ENCODE results near the gene RBFOX2.

Gene RBFOX2

DNA sequence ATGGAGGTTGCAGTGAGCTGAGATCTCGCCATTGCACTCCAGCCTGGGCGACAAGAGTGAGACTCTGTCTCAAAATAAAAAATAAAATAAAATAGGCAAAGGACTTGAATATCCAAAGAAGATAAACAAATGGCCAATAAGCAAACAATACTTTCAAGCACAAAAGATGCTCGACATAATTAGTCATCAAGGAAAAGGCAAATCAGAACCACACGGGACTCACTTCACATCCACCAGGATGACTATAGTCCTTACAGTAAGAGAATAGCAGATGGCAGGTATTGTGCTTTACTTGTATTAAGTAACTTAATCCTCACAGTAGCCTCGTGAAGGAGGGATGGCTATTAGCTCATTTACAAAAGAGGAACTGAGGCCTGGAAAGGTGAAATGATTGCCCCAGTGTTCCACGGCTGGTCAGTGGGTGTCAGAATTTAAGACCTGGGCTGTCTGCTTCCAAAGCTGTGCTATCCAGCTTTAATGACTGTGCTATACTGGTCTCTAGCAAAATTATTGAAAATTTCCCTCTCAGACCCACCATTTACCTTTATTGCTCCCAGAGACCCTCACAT, 40.2 kb upstream of the RBFOX2 start:
- no peak for TF ChIP-seq CTCF (IDR thresholded peaks at IDR 0.05; ENCODE audit: low read depth, low read length)
- DNase-seq (ENCODE audit: low read depth in 2 of 2): no peak
- H3K4me3 ChIP-seq (replicated peaks in 1 of 2; ENCODE audit: low read depth in 2 of 2, low read length in 2 of 2): no peak overlapping the region

GRCh38 chr22:36067235-36067558, 38.6 kb upstream of the RBFOX2 start:
- DNase-seq (ENCODE audit: low read depth in 2 of 2): no peak
- no peak overlapping the region for H3K4me3 ChIP-seq (replicated peaks in 1 of 2; ENCODE audit: low read depth in 2 of 2, low read length in 2 of 2)
- TF ChIP-seq CTCF (IDR thresholded peaks at IDR 0.05; ENCODE audit: low read depth, low read length): no peak

- peak; percentile 95 for TF ChIP-seq CTCF (IDR thresholded peaks at IDR 0.05; ENCODE audit: low read depth, low read length)
- DNase-seq (ENCODE audit: low read depth in 2 of 2): peak; percentile 94 to 97
- H3K4me3 ChIP-seq (replicated peaks in 1 of 2; ENCODE audit: low read depth in 2 of 2, low read length in 2 of 2): peak overlapping the region; percentile 53 to 60
Measured at GRCh38 chr22:36065775-36066544, 37.3 kb upstream of the RBFOX2 start.

DNA sequence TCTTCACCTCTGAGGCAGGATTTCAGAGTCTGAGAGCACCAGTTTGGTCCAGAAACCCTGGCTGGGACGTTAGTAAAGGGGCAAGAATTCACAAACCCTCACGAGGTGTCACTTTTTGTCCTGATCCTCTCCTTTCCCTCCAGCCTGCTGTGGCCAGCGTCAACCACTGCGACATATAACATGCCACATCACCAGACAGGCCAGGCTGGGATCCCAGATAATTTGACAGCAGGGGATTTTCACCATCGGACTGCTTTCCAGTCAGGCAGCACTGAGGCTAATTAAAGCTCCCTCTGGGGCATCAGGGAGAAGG, 36.8 kb upstream of the RBFOX2 start:
- no peak for TF ChIP-seq CTCF (IDR thresholded peaks at IDR 0.05; ENCODE audit: low read depth, low read length)
- H3K4me3 ChIP-seq (replicated peaks in 1 of 2; ENCODE audit: low read depth in 2 of 2, low read length in 2 of 2): peak overlapping the region; percentile 31 to 60
- no peak for DNase-seq (ENCODE audit: low read depth in 2 of 2)

- no peak for TF ChIP-seq CTCF (IDR thresholded peaks at IDR 0.05; ENCODE audit: low read depth, low read length)
- no peak overlapping the region for H3K4me3 ChIP-seq (replicated peaks in 1 of 2; ENCODE audit: low read depth in 2 of 2, low read length in 2 of 2)
- no peak for DNase-seq (ENCODE audit: low read depth in 2 of 2)
Measured at GRCh38 chr22:36064358-36064757, 35.7 kb upstream of the RBFOX2 start.

GRCh38 chr22:36056980-36057379, 28.4 kb upstream of the RBFOX2 start:
- DNase-seq (ENCODE audit: low read depth in 2 of 2): peak in 1 of 2 donors; percentile 56
- TF ChIP-seq CTCF (IDR thresholded peaks at IDR 0.05; ENCODE audit: low read depth, low read length): no peak
- no peak overlapping the region for H3K4me3 ChIP-seq (replicated peaks in 1 of 2; ENCODE audit: low read depth in 2 of 2, low read length in 2 of 2)
